ENCODE results near the gene CALHM2.
"Not testable (repeated sequence)": the region's sequence is repeated elsewhere in the genome, so short reads cannot be mapped to it uniquely, and the experiment has no call there.

CALHM2 gene

GRCh38 chr10:103417601-103418000 is 34.6 kb downstream of the CALHM2 start:
- no peak overlapping the region for H2AFZ ChIP-seq (ENCODE audit: low read depth, low read length)
- no peak overlapping the region for H3K4me2 ChIP-seq (ENCODE audit: insufficient read depth, low read length)
- no peak for TF ChIP-seq EZH2 (IDR thresholded peaks at IDR 0.05; ENCODE audit: borderline replicate concordance, low read depth, low read length, severe bottlenecking)
- no peak for TF ChIP-seq CTCF (IDR thresholded peaks at IDR 0.05; ENCODE audit: borderline replicate concordance, extremely low read depth, low read length, poor library complexity, severe bottlenecking)
- H3K27me3 ChIP-seq (ENCODE audit: insufficient read depth, low read length, poor library complexity): no peaks in the 10 kb centered on the region
- DNase-seq (no peak), ATAC-seq (ENCODE audit: insufficient read depth, low read depth) (0 out of 3 replicates have a peak, but pooled peaks have one; percentile 27)
- H3K9ac ChIP-seq (ENCODE audit: low read depth, low read length): no peak overlapping the region
- no peaks in the 10 kb centered on the region for H3K4me1 ChIP-seq (ENCODE audit: insufficient read depth, low read length)
- peaks cover 9% of the 10 kb centered on the region for H4K20me1 ChIP-seq (ENCODE audit: insufficient read depth, low read length)
- no peak overlapping the region for H3K4me3 ChIP-seq (ENCODE audit: low read depth in 1 of 2, low read length in 2 of 2)
- H3K9me3 ChIP-seq (ENCODE audit: insufficient read depth, low read length, severe bottlenecking): no peaks in the 10 kb centered on the region
- H3K79me2 ChIP-seq (ENCODE audit: insufficient read depth, low read length): no peaks in the 10 kb centered on the region
- peaks cover 94% of the 10 kb centered on the region for H3K36me3 ChIP-seq (ENCODE audit: insufficient read depth, low read length)
- H3K27ac ChIP-seq (ENCODE audit: low read length): no peak overlapping the region

GRCh38 chr10:103417148-103417469 is 35.1 kb downstream of the CALHM2 start:
- not testable (repeated sequence) for DNase-seq; H3K4me3 ChIP-seq (ENCODE audit: low read depth in 1 of 2, low read length in 2 of 2); H3K27ac ChIP-seq (ENCODE audit: low read length); H3K4me1 ChIP-seq (ENCODE audit: insufficient read depth, low read length); H4K20me1 ChIP-seq (ENCODE audit: insufficient read depth, low read length); H3K9ac ChIP-seq (ENCODE audit: low read depth, low read length); H3K4me2 ChIP-seq (ENCODE audit: insufficient read depth, low read length); ATAC-seq (ENCODE audit: insufficient read depth, low read depth); H3K79me2 ChIP-seq (ENCODE audit: insufficient read depth, low read length); H3K27me3 ChIP-seq (ENCODE audit: insufficient read depth, low read length, poor library complexity); H2AFZ ChIP-seq (ENCODE audit: low read depth, low read length); H3K9me3 ChIP-seq (ENCODE audit: insufficient read depth, low read length, severe bottlenecking)
- H3K36me3 ChIP-seq (ENCODE audit: insufficient read depth, low read length): peaks cover 94% of the 10 kb centered on the region

- peak; percentile 58 for DNase-seq
- TF ChIP-seq CTCF (IDR thresholded peaks at IDR 0.05; ENCODE audit: borderline replicate concordance, extremely low read depth, low read length, poor library complexity, severe bottlenecking): peak; percentile 73
- TF ChIP-seq EZH2 (IDR thresholded peaks at IDR 0.05; ENCODE audit: borderline replicate concordance, low read depth, low read length, severe bottlenecking): no peak
- Histone ChIP-seq H3K79me2 (ENCODE audit: insufficient read depth, low read length) (no peaks in the 10 kb centered on the region), H3K27me3 (ENCODE audit: insufficient read depth, low read length, poor library complexity) (no peaks in the 10 kb centered on the region), H3K4me3 (ENCODE audit: low read depth in 1 of 2, low read length in 2 of 2) (no peak overlapping the region), H3K4me1 (ENCODE audit: insufficient read depth, low read length) (no peaks in the 10 kb centered on the region), H3K36me3 (ENCODE audit: insufficient read depth, low read length) (peaks cover 97% of the 10 kb centered on the region), H4K20me1 (ENCODE audit: insufficient read depth, low read length) (peaks cover 9% of the 10 kb centered on the region), H3K9me3 (ENCODE audit: insufficient read depth, low read length, severe bottlenecking) (no peaks in the 10 kb centered on the region), H2AFZ (ENCODE audit: low read depth, low read length) (no peak overlapping the region), H3K9ac (ENCODE audit: low read depth, low read length) (no peak overlapping the region), H3K4me2 (ENCODE audit: insufficient read depth, low read length) (no peak overlapping the region), H3K27ac (ENCODE audit: low read length) (no peak overlapping the region)
- peak; percentile 74 for ATAC-seq (ENCODE audit: insufficient read depth, low read depth)
These were observed 35.6 kb downstream of the CALHM2 start for GRCh38 chr10:103416436-103417147.

GRCh38 chr10:103415581-103415980 is 36.6 kb downstream of the CALHM2 start:
- no peaks in the 10 kb centered on the region for H3K79me2 ChIP-seq (ENCODE audit: insufficient read depth, low read length)
- no peak for TF ChIP-seq EZH2 (IDR thresholded peaks at IDR 0.05; ENCODE audit: borderline replicate concordance, low read depth, low read length, severe bottlenecking)
- TF ChIP-seq CTCF (IDR thresholded peaks at IDR 0.05; ENCODE audit: borderline replicate concordance, extremely low read depth, low read length, poor library complexity, severe bottlenecking): no peak
- H3K4me2 ChIP-seq (ENCODE audit: insufficient read depth, low read length): no peak overlapping the region
- no peak overlapping the region for H3K4me3 ChIP-seq (ENCODE audit: low read depth in 1 of 2, low read length in 2 of 2)
- no peaks in the 10 kb centered on the region for H3K4me1 ChIP-seq (ENCODE audit: insufficient read depth, low read length)
- no peak overlapping the region for H3K27ac ChIP-seq (ENCODE audit: low read length)
- DNase-seq (no peak), ATAC-seq (ENCODE audit: insufficient read depth, low read depth) (no peak)
- no peaks in the 10 kb centered on the region for H3K27me3 ChIP-seq (ENCODE audit: insufficient read depth, low read length, poor library complexity)
- no peaks in the 10 kb centered on the region for H3K9me3 ChIP-seq (ENCODE audit: insufficient read depth, low read length, severe bottlenecking)
- no peak overlapping the region for H3K9ac ChIP-seq (ENCODE audit: low read depth, low read length)
- H3K36me3 ChIP-seq (ENCODE audit: insufficient read depth, low read length): peaks cover 97% of the 10 kb centered on the region
- H2AFZ ChIP-seq (ENCODE audit: low read depth, low read length): no peak overlapping the region
- peaks cover 9% of the 10 kb centered on the region for H4K20me1 ChIP-seq (ENCODE audit: insufficient read depth, low read length)
